ENCODE results near the gene TENM4.

DNA sequence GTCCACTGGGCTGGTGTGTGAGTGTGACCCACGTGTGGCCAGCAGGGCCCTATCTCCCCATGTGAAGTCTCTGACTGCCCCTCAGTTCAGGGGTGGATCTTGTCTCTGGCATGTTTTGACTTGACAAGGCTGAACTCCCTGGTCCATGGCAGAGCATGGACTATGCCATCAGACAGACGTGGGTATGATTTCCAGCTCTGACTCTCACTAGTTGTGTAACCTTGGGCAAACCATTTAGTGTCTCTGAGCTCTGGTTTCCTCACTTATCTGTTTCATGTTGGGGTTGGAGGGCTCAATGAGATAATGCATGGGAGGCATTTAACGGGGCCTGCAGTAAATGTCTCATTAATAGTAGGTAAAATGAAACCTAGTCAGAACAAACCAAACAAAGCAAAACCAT is 611.7 kb downstream of the TENM4 start:
- TF ChIP-seq, protein P1, sequence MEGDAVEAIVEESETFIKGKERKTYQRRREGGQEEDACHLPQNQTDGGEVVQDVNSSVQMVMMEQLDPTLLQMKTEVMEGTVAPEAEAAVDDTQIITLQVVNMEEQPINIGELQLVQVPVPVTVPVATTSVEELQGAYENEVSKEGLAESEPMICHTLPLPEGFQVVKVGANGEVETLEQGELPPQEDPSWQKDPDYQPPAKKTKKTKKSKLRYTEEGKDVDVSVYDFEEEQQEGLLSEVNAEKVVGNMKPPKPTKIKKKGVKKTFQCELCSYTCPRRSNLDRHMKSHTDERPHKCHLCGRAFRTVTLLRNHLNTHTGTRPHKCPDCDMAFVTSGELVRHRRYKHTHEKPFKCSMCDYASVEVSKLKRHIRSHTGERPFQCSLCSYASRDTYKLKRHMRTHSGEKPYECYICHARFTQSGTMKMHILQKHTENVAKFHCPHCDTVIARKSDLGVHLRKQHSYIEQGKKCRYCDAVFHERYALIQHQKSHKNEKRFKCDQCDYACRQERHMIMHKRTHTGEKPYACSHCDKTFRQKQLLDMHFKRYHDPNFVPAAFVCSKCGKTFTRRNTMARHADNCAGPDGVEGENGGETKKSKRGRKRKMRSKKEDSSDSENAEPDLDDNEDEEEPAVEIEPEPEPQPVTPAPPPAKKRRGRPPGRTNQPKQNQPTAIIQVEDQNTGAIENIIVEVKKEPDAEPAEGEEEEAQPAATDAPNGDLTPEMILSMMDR (IDR thresholded peaks at IDR 0.05): no peak
- TF ChIP-seq POLR2AphosphoS5 (IDR thresholded peaks at IDR 0.05; ENCODE audit: low read depth, low read length): no peak
- TF ChIP-seq REST (IDR thresholded peaks at IDR 0.05; ENCODE audit: insufficient read depth in 1 of 2, low read depth in 2 of 2, low read length in 1 of 2): no peak
- TF ChIP-seq SIN3A (IDR thresholded peaks at IDR 0.05; ENCODE audit: borderline replicate concordance, insufficient read depth, low read depth, low read length): no peak
- TF ChIP-seq TCF7L2 (IDR thresholded peaks at IDR 0.05; ENCODE audit: low read depth, low read length): no peak
